ENCODE results near the gene THRB. TPM values are rescaled to one million over a fixed set of nuclear protein-coding genes. Genes with fewer than 3 reads are reported as not detected.

THRB gene
- total RNA-seq, 1 experiment from 2014 or later: 1.3 TPM

- no peak for DNase-seq (ENCODE audit: low read depth)
These were observed 345.6 kb downstream of the THRB start for GRCh38 chr3:24149032-24149431.

- peak; percentile 86 for DNase-seq (ENCODE audit: low read depth)
These were observed 348.4 kb downstream of the THRB start for GRCh38 chr3:24145981-24146822.

GRCh38 chr3:24145481-24145880, 349.2 kb downstream of the THRB start:
- DNase-seq (ENCODE audit: low read depth): peak; percentile 12

- no peak for DNase-seq (ENCODE audit: low read depth)
These were observed 352.5 kb downstream of the THRB start for GRCh38 chr3:24142127-24142526.

GRCh38 chr3:24141548-24141947, 353.1 kb downstream of the THRB start:
- DNase-seq (ENCODE audit: low read depth): no peak

- no peak for DNase-seq (ENCODE audit: low read depth)
These were observed 354.9 kb downstream of the THRB start for GRCh38 chr3:24139463-24140412.

GRCh38 chr3:24138876-24139256, 355.8 kb downstream of the THRB start:
- no peak for DNase-seq (ENCODE audit: low read depth)

- DNase-seq (ENCODE audit: low read depth): peak; percentile 18
These were observed 356.4 kb downstream of the THRB start for GRCh38 chr3:24137958-24138875.

- DNase-seq (ENCODE audit: low read depth): no peak
These were observed 357.3 kb downstream of the THRB start for GRCh38 chr3:24137334-24137733.

- no peak for DNase-seq (ENCODE audit: low read depth)
These were observed 357.9 kb downstream of the THRB start for GRCh38 chr3:24136624-24137310.

- DNase-seq (ENCODE audit: low read depth): peak; percentile 21
These were observed 359.4 kb downstream of the THRB start for GRCh38 chr3:24135280-24135679.

- DNase-seq (ENCODE audit: low read depth): no peak
These were observed 360.7 kb downstream of the THRB start for GRCh38 chr3:24133942-24134341.

GRCh38 chr3:24133436-24133835, 361.2 kb downstream of the THRB start:
- no peak for DNase-seq (ENCODE audit: low read depth)

GRCh38 chr3:24129549-24129948, 365.1 kb downstream of the THRB start:
- no peak for DNase-seq (ENCODE audit: low read depth)

GRCh38 chr3:24128199-24129005, 366.2 kb downstream of the THRB start:
- DNase-seq (ENCODE audit: low read depth): peak; percentile 25

GRCh38 chr3:24123596-24123995, 371.1 kb downstream of the THRB start:
- peak; percentile 55 for DNase-seq (ENCODE audit: low read depth)

GRCh38 chr3:24120434-24120833, 374.2 kb downstream of the THRB start:
- no peak for DNase-seq (ENCODE audit: low read depth)

- peak; percentile 54 for DNase-seq (ENCODE audit: low read depth)
These were observed 375.3 kb downstream of the THRB start for GRCh38 chr3:24119321-24119751.

GRCh38 chr3:24117508-24117907, 377.1 kb downstream of the THRB start:
- no peak for DNase-seq (ENCODE audit: low read depth)

- no peak for DNase-seq (ENCODE audit: low read depth)
These were observed 382.9 kb downstream of the THRB start for GRCh38 chr3:24111711-24112110.

Data from M059J (cell line).